HepG2 (cell line): Measurements from ENCODE around the gene AP5Z1. TPM values are rescaled to one million over a fixed set of nuclear protein-coding genes. Genes with fewer than 3 reads are reported as not detected.

ENCODE experiments used
- CHD4 ChIP-seq: fragments of 200-600 bp; sonication (generic); IDR thresholded peaks from 2 replicates; pipeline ENCODE4 v1.7.0; 2017; ENCODE audit warnings: mild to moderate bottlenecking, low read length, borderline replicate concordance
- DNMT1 ChIP-seq: sonication (generic); formaldehyde crosslinking; IDR thresholded peaks from 2 replicates; pipeline ENCODE4 v1.5.1; 2020; ENCODE audit warnings: mild to moderate bottlenecking, missing genetic modification reagents
- HNRNPLL ChIP-seq: fragments of 200-400 bp; formaldehyde crosslinking; IDR thresholded peaks from 2 replicates; pipeline ENCODE4 v1.6.1; 2017; ENCODE audit warnings: mild to moderate bottlenecking, low read depth, low read length; ENCODE audit not compliant: poor library complexity, severe bottlenecking
- KLF13 ChIP-seq: sonication (generic); formaldehyde crosslinking; IDR thresholded peaks from 2 replicates; pipeline ENCODE4 v1.4.0; 2020; ENCODE audit warnings: mild to moderate bottlenecking, missing genetic modification reagents
- MTF2 ChIP-seq: sonication (generic); formaldehyde crosslinking; IDR thresholded peaks from 2 replicates; pipeline ENCODE4 v1.5.0; 2020; ENCODE audit warnings: missing genetic modification reagents, borderline replicate concordance
- NONO ChIP-seq, 2 experiments: fragments of 450-650 bp in 1 of 2; sonication (generic) in 1 of 2; formaldehyde crosslinking in 1 of 2; IDR thresholded peaks in 1 of 2; conservative IDR thresholded peaks in 1 of 2; 2 replicates each; pipeline versions ENCODE4 v1.6.1 to v1.8.0; 2017 to 2022; ENCODE audit warnings: mild to moderate bottlenecking in 1 of 2, missing genetic modification reagents in 1 of 2, moderate library complexity in 1 of 2
- SNAI1 ChIP-seq: sonication (generic); formaldehyde crosslinking; IDR thresholded peaks from 2 replicates; pipeline ENCODE4 v1.5.0; 2020; ENCODE audit warnings: mild to moderate bottlenecking, missing genetic modification reagents, borderline replicate concordance
- SP4 ChIP-seq: sonication (generic); formaldehyde crosslinking; IDR thresholded peaks from 2 replicates; pipeline ENCODE4 v1.8.1; 2023; ENCODE audit warnings: mild to moderate bottlenecking, missing genetic modification reagents
- SRSF9 ChIP-seq: fragments of 200-400 bp; formaldehyde crosslinking; IDR thresholded peaks from 2 replicates; pipeline ENCODE4 v1.6.1; 2018; ENCODE audit warnings: borderline replicate concordance, mild to moderate bottlenecking, low read depth, low read length; ENCODE audit not compliant: insufficient read depth, poor library complexity, severe bottlenecking
- TCF7L2 ChIP-seq: IDR thresholded peaks from 2 replicates; pipeline ENCODE4 v1.6.1; 2011; ENCODE audit warnings: mild to moderate bottlenecking, low read depth, low read length, moderate library complexity
- ZNF317 ChIP-seq: sonication (generic); formaldehyde crosslinking; IDR thresholded peaks from 2 replicates; pipeline ENCODE4 v1.5.0; 2020; ENCODE audit warnings: mild to moderate bottlenecking, missing genetic modification reagents
- ZNF547 ChIP-seq: sonication (generic); formaldehyde crosslinking; IDR thresholded peaks from 2 replicates; pipeline ENCODE4 v1.5.1; 2020; ENCODE audit warnings: mild to moderate bottlenecking, missing genetic modification reagents
- ZNF772 ChIP-seq: sonication (generic); formaldehyde crosslinking; IDR thresholded peaks from 2 replicates; pipeline ENCODE4 v1.5.0; 2020; ENCODE audit warnings: mild to moderate bottlenecking, missing genetic modification reagents
- ZSCAN29 ChIP-seq: sonication (generic); formaldehyde crosslinking; conservative IDR thresholded peaks from 2 replicates; pipeline ENCODE4 v1.4.0; 2020; ENCODE audit warnings: mild to moderate bottlenecking, missing genetic modification reagents
- polyA plus RNA-seq, 8 experiments: library from polyadenylated mRNA; depleted of rRNA in 3 of 8; stranded (reverse) in 7 of 8; unstranded in 1 of 8; fragments of >200 nt; fragmentation: Illumina TruSeq in 4 of 8; extraction: Trizol in 4 of 8; gene quantifications; 2 replicates each; pipeline versions ENCODE4 v1.2.1 to v1.2.3, GENCODE V29; 2011 to 2016; ENCODE audit warnings: low read depth in 4 of 8, missing spikeins in 1 of 8, mixed read lengths in 1 of 8; ENCODE audit not compliant: insufficient read depth in 1 of 8
- total RNA-seq, 5 experiments: library from RNA; depleted of rRNA; stranded (reverse); fragments of >200 nt; fragmentation: Illumina TruSeq; extraction: Trizol; gene quantifications; 2 replicates each; pipeline ENCODE4 v1.2.3, GENCODE V29; 2016; ENCODE audit warnings: low read depth in 1 of 5
- TF ChIP-seq, protein P1 (sequence below): sonication (generic); formaldehyde crosslinking; conservative IDR thresholded peaks from 2 replicates; pipeline ENCODE4 v1.8.0; 2022; ENCODE audit warnings: missing genetic modification reagents
- TF ChIP-seq, protein P2 (sequence below): IDR thresholded peaks from 2 replicates; pipeline ENCODE4 v1.6.1; 2016; ENCODE audit warnings: mild to moderate bottlenecking, missing biosample characterization, missing genetic modification reagents
- TF ChIP-seq, protein P3 (sequence below): sonication (generic); IDR thresholded peaks from 2 replicates; pipeline ENCODE4 v1.6.1; 2016; ENCODE audit warnings: low read depth, borderline replicate concordance
- TF ChIP-seq, protein P4 (sequence below): sonication (generic); formaldehyde crosslinking; IDR thresholded peaks from 2 replicates; pipeline ENCODE4 v1.5.1; 2020; ENCODE audit warnings: missing genetic modification reagents, mild to moderate bottlenecking, borderline replicate concordance
- TF ChIP-seq, protein P5 (sequence below): sonication (generic); formaldehyde crosslinking; IDR thresholded peaks from 2 replicates; pipeline ENCODE4 v1.8.1; 2023; ENCODE audit warnings: mild to moderate bottlenecking, moderate library complexity, missing genetic modification reagents

The AP5Z1 gene
- total and polyA plus RNA-seq, 2 of the 13 experiments (the other 11 are each of a cell fraction or from before 2014, with no cell fraction given) = 9.3 to 15.1 TPM

DNA sequence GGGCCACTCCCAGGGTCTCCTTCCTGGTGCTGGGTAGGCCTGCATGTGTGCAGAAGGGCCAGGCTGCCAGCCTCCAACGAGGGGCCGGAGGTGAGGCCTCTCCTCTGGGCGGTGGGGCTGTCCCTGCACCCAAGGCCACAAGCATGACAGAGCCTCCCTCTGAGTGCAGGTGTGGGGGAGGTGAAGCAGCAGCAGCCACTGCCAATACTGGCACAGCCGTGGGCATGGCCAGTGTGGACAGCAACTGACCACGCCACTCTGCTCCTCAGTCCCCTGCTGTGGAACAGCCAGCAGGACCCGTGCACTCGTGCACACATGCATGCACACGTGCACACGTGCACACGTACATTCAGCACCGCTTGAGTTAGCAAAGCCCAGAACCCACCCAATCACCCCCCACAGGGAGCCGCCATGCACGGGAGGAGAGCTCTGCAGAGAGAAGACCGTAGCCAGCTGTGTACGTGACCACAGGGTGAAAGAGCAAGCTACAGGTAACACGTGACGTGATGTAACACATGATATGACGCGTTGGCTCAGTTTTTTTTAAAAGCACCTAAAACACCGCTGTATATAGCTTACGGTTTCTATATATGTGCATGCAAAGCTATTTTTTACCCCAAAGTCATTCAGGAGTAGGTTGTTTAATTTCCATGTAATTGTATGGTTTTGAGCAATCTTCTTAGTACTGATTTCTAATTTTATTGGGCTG, 63.4 kb downstream of the AP5Z1 start (continued):
- TF ChIP-seq, protein P1, sequence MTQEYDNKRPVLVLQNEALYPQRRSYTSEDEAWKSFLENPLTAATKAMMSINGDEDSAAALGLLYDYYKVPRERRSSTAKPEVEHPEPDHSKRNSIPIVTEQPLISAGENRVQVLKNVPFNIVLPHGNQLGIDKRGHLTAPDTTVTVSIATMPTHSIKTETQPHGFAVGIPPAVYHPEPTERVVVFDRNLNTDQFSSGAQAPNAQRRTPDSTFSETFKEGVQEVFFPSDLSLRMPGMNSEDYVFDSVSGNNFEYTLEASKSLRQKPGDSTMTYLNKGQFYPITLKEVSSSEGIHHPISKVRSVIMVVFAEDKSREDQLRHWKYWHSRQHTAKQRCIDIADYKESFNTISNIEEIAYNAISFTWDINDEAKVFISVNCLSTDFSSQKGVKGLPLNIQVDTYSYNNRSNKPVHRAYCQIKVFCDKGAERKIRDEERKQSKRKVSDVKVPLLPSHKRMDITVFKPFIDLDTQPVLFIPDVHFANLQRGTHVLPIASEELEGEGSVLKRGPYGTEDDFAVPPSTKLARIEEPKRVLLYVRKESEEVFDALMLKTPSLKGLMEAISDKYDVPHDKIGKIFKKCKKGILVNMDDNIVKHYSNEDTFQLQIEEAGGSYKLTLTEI (CRISPR knock-in tag) = no peak
- TF ChIP-seq SP4 (CRISPR knock-in tag) = no peak
- TF ChIP-seq, protein P2, sequence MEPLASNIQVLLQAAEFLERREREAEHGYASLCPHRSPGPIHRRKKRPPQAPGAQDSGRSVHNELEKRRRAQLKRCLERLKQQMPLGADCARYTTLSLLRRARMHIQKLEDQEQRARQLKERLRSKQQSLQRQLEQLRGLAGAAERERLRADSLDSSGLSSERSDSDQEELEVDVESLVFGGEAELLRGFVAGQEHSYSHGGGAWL (CRISPR knock-in tag) = no peak
- TF ChIP-seq NONO (IDR thresholded peaks at IDR 0.05) = no peak
- no peak for TF ChIP-seq NONO (CRISPR knock-in tag; conservative IDR thresholded peaks at IDR 0.05)
- no peak for TF ChIP-seq MTF2 (CRISPR knock-in tag)
- no peak for TF ChIP-seq DNMT1
- TF ChIP-seq, protein P3, sequence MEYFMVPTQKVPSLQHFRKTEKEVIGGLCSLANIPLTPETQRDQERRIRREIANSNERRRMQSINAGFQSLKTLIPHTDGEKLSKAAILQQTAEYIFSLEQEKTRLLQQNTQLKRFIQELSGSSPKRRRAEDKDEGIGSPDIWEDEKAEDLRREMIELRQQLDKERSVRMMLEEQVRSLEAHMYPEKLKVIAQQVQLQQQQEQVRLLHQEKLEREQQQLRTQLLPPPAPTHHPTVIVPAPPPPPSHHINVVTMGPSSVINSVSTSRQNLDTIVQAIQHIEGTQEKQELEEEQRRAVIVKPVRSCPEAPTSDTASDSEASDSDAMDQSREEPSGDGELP = peak; percentile 23; the same call in 1 of the 2 replicates
- TF ChIP-seq ZSCAN29 (CRISPR knock-in tag) = no peak
- TF ChIP-seq, protein P4, sequence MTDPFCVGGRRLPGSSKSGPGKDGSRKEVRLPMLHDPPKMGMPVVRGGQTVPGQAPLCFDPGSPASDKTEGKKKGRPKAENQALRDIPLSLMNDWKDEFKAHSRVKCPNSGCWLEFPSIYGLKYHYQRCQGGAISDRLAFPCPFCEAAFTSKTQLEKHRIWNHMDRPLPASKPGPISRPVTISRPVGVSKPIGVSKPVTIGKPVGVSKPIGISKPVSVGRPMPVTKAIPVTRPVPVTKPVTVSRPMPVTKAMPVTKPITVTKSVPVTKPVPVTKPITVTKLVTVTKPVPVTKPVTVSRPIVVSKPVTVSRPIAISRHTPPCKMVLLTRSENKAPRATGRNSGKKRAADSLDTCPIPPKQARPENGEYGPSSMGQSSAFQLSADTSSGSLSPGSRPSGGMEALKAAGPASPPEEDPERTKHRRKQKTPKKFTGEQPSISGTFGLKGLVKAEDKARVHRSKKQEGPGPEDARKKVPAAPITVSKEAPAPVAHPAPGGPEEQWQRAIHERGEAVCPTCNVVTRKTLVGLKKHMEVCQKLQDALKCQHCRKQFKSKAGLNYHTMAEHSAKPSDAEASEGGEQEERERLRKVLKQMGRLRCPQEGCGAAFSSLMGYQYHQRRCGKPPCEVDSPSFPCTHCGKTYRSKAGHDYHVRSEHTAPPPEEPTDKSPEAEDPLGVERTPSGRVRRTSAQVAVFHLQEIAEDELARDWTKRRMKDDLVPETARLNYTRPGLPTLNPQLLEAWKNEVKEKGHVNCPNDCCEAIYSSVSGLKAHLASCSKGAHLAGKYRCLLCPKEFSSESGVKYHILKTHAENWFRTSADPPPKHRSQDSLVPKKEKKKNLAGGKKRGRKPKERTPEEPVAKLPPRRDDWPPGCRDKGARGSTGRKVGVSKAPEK (CRISPR knock-in tag) = no peak
- TF ChIP-seq ZNF317 (CRISPR knock-in tag) = no peak
- TF ChIP-seq ZNF772 = no peak
- no peak for TF ChIP-seq KLF13 (CRISPR knock-in tag)
- no peak for TF ChIP-seq CHD4
- TF ChIP-seq ZNF547 (CRISPR knock-in tag) = no peak
- TF ChIP-seq SRSF9 = no peak
- TF ChIP-seq HNRNPLL = no peak
- no peak for TF ChIP-seq TCF7L2
- TF ChIP-seq, protein P5, sequence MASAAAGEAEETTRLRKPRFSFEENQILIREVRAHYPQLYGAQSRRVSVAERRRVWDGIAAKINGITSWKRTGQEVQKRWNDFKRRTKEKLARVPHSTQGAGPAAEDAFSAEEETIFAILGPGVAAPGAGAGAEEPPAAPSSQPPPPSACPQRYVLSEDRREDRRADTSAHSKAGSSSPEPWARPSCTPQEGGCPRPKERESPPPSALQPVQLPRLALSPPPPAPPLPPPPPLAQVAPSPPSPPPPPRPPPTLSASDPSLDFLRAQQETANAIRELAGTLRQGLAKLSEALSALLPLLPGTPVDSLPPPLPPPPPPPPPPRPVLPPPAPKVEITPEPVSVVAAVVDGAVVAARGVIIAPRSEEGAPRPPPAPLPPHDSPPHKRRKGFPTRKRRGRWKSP (CRISPR knock-in tag) = no peak
- TF ChIP-seq SNAI1 = no peak
